Measurements from ENCODE around the gene HTT.
A peak's percentile ranks its signal among the peaks of the same experiment; 100 is the strongest.
"Not testable (repeated sequence)": the region's sequence is repeated elsewhere in the genome, so short reads cannot be mapped to it uniquely, and the experiment has no call there.

Gene HTT

GRCh38 chr4:3046623-3047022 is 27.9 kb upstream of the HTT start:
- DNase-seq = no peak

GRCh38 chr4:3047464-3048286 is 26.8 kb upstream of the HTT start:
- peak; percentile 90 for DNase-seq

- DNase-seq = not testable (repeated sequence)
Observed at GRCh38 chr4:3051141-3051897, 23.2 kb upstream of the HTT start.

- DNase-seq = no peak
Observed at GRCh38 chr4:3054169-3054759, 20.2 kb upstream of the HTT start.

- no peak for DNase-seq
Observed at GRCh38 chr4:3059943-3060342, 14.5 kb upstream of the HTT start.

- DNase-seq = no peak
Observed at GRCh38 chr4:3060946-3061345, 13.5 kb upstream of the HTT start.

- DNase-seq = no peak
Observed at GRCh38 chr4:3062471-3062870, 12.0 kb upstream of the HTT start.

- DNase-seq = no peak
Observed at GRCh38 chr4:3065551-3065950, 8.9 kb upstream of the HTT start.

- no peak for DNase-seq
Observed at GRCh38 chr4:3066836-3067400, 7.6 kb upstream of the HTT start.

GRCh38 chr4:3067473-3068001 is 6.9 kb upstream of the HTT start:
- no peak for DNase-seq

GRCh38 chr4:3069661-3070199 is 4.8 kb upstream of the HTT start:
- no peak for DNase-seq

- DNase-seq = no peak
Observed at GRCh38 chr4:3070709-3071500, 3.6 kb upstream of the HTT start.

- DNase-seq = no peak
Observed at GRCh38 chr4:3071811-3072210, 2.7 kb upstream of the HTT start.

- DNase-seq = no peak
Observed at GRCh38 chr4:3073158-3074077, 1.1 kb upstream of the HTT start.

GRCh38 chr4:3074846-3075651 is 568 bp downstream of the HTT start:
- DNase-seq = peak; percentile 53

GRCh38 chr4:3075652-3075981 is 1.1 kb downstream of the HTT start:
- DNase-seq = no peak

- no peak for DNase-seq
Observed at GRCh38 chr4:3077796-3078195, 3.3 kb downstream of the HTT start.

GRCh38 chr4:3079694-3080123 is 5.2 kb downstream of the HTT start:
- no peak for DNase-seq

GRCh38 chr4:3082925-3083515 is 8.5 kb downstream of the HTT start:
- DNase-seq = no peak

GRCh38 chr4:3083732-3084131 is 9.3 kb downstream of the HTT start:
- DNase-seq = no peak
